ENCODE data around the gene PRDX6. TPM values are rescaled to one million over a fixed set of nuclear protein-coding genes. Genes with fewer than 3 reads are reported as not detected.

The PRDX6 gene
- polyA plus RNA-seq, 4 donors = 125 to 233 (median 200) TPM

DNA sequence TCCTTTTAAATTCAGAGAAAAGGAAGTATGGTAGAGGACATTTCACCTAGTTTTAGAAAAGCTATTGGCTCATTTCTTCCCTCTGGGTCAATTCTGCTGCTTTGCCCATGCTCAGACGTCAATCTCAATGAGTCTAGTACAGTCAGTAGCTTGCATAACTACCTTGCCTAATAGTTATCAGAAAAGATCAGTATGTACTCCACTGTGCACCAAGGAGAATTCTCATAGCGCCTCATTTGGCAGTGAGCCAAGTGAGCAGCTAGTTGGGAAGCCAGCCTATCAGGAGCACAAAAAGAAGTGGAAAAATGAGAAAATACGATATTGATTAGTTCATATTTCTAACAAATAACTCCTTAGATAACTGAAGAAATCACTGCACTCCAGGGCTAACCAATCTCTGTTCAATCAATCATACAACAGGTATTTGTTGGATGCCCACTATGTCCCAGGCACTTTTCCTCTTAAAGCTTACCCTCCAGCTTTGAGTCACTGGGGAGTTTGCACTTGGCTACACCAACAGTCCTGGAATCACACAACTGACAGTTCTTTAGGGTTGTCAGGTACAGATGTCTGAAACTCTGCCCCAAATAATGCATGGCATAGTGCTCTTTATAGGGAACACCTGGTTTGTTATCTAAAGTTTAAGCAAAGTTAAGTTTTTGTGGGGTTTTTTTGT lies 50.2 kb downstream of the PRDX6 start:
- no peaks in the 10 kb centered on the region for H3K27me3 ChIP-seq (ENCODE audit: control insufficient read depth in 3 of 3, insufficient read depth in 3 of 3, low read length in 3 of 3)
- FAIRE-seq (no peak), DNase-seq (peak in 1 of 2 donors; percentile 38)
- H3K9me3 ChIP-seq (ENCODE audit: control insufficient read depth in 2 of 2, insufficient read depth in 1 of 2, low read depth in 1 of 2, low read length in 1 of 2) = no peaks in the 10 kb centered on the region
- H3K4me3 ChIP-seq (ENCODE audit: low read depth in 1 of 3, low read length in 3 of 3) = no peak overlapping the region
- WGBS, 3 donors = 38 to 50% (median 43%) methylated on average over 3 of the region's 3 CpGs
- H3K4me1 ChIP-seq (ENCODE audit: control insufficient read depth in 3 of 3, insufficient read depth in 2 of 3, low read depth in 1 of 3, low read length in 2 of 3) = no peaks in the 10 kb centered on the region
- no peaks in the 10 kb centered on the region for H3K36me3 ChIP-seq (ENCODE audit: control insufficient read depth in 3 of 3, insufficient read depth in 2 of 3, low read depth in 1 of 3, low read length in 3 of 3)
- no peak overlapping the region for H3K27ac ChIP-seq (ENCODE audit: low read depth in 1 of 3, low read length in 2 of 3)

DNA sequence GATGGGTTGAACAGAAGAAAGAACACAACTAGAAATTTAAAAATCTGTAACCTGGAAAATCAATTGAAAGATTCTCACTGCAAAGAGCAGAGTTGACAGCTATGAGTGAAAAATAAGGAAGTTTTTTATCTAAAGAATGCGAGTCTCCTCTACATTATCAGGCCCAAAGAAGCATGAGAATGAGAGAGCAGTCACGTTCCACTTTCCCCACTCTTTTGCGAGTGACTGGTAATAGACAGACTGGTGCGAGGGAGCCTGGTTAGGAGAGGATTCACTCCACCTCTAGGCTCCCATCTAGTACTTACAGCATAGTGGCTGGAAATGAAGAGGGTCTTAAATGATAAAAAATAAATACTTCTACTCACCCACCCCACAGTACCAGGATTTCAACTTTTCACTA lies 52.0 kb downstream of the PRDX6 start:
- WGBS, 3 donors = 63 to 72% (median 71%) methylated on average over 4 of the region's 4 CpGs
- Histone ChIP-seq H3K27ac (ENCODE audit: low read depth in 1 of 3, low read length in 2 of 3) (no peak overlapping the region), H3K36me3 (ENCODE audit: control insufficient read depth in 3 of 3, insufficient read depth in 2 of 3, low read depth in 1 of 3, low read length in 3 of 3) (no peaks in the 10 kb centered on the region), H3K4me3 (ENCODE audit: low read depth in 1 of 3, low read length in 3 of 3) (no peak overlapping the region), H3K4me1 (ENCODE audit: control insufficient read depth in 3 of 3, insufficient read depth in 2 of 3, low read depth in 1 of 3, low read length in 2 of 3) (no peaks in the 10 kb centered on the region), H3K9me3 (ENCODE audit: control insufficient read depth in 2 of 2, insufficient read depth in 1 of 2, low read depth in 1 of 2, low read length in 1 of 2) (no peaks in the 10 kb centered on the region), H3K27me3 (ENCODE audit: control insufficient read depth in 3 of 3, insufficient read depth in 3 of 3, low read length in 3 of 3) (no peaks in the 10 kb centered on the region)
- DNase-seq (no peak), FAIRE-seq (no peak)

DNA sequence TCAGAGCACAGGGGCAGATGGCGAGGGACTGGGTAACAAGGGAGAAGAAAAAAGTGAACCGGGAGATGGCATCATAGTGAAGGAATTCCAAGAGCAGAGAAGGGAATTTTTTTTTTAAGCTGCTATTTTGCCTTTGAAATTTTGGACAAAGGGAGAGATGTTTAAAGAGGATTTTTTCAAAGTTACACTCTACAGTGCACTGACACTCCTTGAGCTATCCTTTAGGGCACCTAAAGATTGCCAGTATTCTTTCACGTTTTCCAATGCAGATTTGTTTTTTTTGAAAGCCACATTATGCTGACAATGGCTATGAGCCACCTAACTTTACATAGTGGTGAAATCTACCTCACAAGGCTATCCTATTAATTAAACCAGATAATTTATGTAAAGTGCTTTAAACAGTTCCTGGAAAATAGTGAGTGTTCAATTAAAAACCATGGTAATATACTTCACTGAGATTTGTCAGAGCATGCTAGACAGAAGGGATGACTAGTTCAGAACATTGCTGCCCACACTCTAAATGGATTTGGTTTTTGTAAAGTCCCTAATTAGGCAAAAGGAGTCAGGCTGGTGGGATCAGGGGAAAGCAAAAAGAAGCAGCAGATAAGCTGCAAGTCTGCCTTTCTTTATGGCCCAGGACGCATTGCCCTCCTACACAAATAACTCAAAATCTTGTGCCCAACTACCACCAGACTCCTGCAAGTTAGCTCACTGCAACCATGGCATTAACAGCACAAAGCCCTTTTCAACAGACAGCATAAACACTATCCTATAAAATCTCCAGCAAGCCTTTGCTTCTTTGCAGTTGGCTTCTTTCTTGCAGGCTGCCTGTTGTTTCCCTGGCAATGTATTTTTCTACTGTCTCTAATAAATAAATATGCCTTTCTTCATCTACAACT lies 53.9 kb downstream of the PRDX6 start:
- H3K9me3 ChIP-seq (ENCODE audit: control insufficient read depth in 2 of 2, insufficient read depth in 1 of 2, low read depth in 1 of 2, low read length in 1 of 2) = no peaks in the 10 kb centered on the region
- DNase-seq = no peak
- 78 to 79% (median 78%) methylated on average over 4 of the region's 4 CpGs for WGBS, 3 donors
- H3K4me3 ChIP-seq (ENCODE audit: low read depth in 1 of 3, low read length in 3 of 3) = no peak overlapping the region
- no peaks in the 10 kb centered on the region for H3K27me3 ChIP-seq (ENCODE audit: control insufficient read depth in 3 of 3, insufficient read depth in 3 of 3, low read length in 3 of 3)
- no peak overlapping the region for H3K27ac ChIP-seq (ENCODE audit: low read depth in 1 of 3, low read length in 2 of 3)
- H3K36me3 ChIP-seq (ENCODE audit: control insufficient read depth in 3 of 3, insufficient read depth in 2 of 3, low read depth in 1 of 3, low read length in 3 of 3) = no peaks in the 10 kb centered on the region
- no peak for FAIRE-seq
- no peaks in the 10 kb centered on the region for H3K4me1 ChIP-seq (ENCODE audit: control insufficient read depth in 3 of 3, insufficient read depth in 2 of 3, low read depth in 1 of 3, low read length in 2 of 3)

DNA sequence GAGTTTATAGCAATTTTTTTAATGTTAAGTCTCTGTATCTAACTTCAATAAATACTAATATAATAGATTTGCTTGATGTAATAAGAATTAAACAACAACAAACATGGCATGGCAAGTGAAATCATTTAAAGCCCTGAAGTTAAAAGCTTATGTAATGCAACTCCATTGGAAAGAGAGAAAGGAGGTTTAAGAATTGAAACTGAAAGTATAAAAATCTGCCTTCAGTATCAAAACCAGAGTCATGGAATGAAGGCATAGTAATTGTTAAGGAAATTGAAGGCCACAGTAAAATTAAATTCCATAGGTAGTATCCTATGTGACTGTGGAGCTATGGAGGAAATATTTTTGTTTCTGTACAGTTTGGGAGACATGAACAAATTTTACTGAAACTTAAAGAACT lies 55.1 kb downstream of the PRDX6 start:
- Histone ChIP-seq H3K36me3 (ENCODE audit: control insufficient read depth in 3 of 3, insufficient read depth in 2 of 3, low read depth in 1 of 3, low read length in 3 of 3) (no peaks in the 10 kb centered on the region), H3K4me3 (ENCODE audit: low read depth in 1 of 3, low read length in 3 of 3) (no peak overlapping the region), H3K9me3 (ENCODE audit: control insufficient read depth in 2 of 2, insufficient read depth in 1 of 2, low read depth in 1 of 2, low read length in 1 of 2) (no peaks in the 10 kb centered on the region), H3K27me3 (ENCODE audit: control insufficient read depth in 3 of 3, insufficient read depth in 3 of 3, low read length in 3 of 3) (no peaks in the 10 kb centered on the region), H3K4me1 (ENCODE audit: control insufficient read depth in 3 of 3, insufficient read depth in 2 of 3, low read depth in 1 of 3, low read length in 2 of 3) (no peaks in the 10 kb centered on the region), H3K27ac (ENCODE audit: low read depth in 1 of 3, low read length in 2 of 3) (no peak overlapping the region)
- no peak for FAIRE-seq
- no peak for DNase-seq

DNA sequence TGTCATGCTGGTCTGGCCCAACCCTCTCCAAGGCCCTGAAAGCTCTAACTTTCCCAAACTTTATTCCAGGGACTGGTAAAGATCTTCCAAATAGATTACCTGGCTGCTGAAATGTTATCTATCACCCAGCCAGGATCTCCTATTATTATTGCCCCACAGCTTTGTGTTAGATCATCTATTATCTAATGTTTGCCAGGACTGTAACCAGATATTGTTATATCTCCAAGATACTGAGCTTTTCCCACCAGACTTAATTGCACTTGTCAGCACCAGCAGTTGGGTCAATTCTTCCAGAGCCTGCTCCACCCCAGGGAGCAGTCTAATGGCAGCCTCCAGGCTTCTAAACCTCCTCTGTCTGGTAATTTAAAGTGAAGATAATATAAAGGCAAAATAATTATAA lies 59.1 kb downstream of the PRDX6 start:
- no peaks in the 10 kb centered on the region for H3K9me3 ChIP-seq (ENCODE audit: control insufficient read depth in 2 of 2, insufficient read depth in 1 of 2, low read depth in 1 of 2, low read length in 1 of 2)
- H3K36me3 ChIP-seq (ENCODE audit: control insufficient read depth in 3 of 3, insufficient read depth in 2 of 3, low read depth in 1 of 3, low read length in 3 of 3) = no peaks in the 10 kb centered on the region
- no peaks in the 10 kb centered on the region for H3K27me3 ChIP-seq (ENCODE audit: control insufficient read depth in 3 of 3, insufficient read depth in 3 of 3, low read length in 3 of 3)
- FAIRE-seq (no peak), DNase-seq (no peak)
- H3K27ac ChIP-seq (ENCODE audit: low read depth in 1 of 3, low read length in 2 of 3) = no peak overlapping the region
- H3K4me1 ChIP-seq (ENCODE audit: control insufficient read depth in 3 of 3, insufficient read depth in 2 of 3, low read depth in 1 of 3, low read length in 2 of 3) = no peaks in the 10 kb centered on the region
- H3K4me3 ChIP-seq (ENCODE audit: low read depth in 1 of 3, low read length in 3 of 3) = no peak overlapping the region

Other genes starting within 250 kb of the PRDX6 start
- gene SLC9C2, start 125.7 kb downstream of the PRDX6 start, polyA plus RNA-seq = under 1 TPM in 1 of 4 donors, not detected in 3; 0.06 TPM
- not detected for gene TEX50, start 158.0 kb downstream of the PRDX6 start, polyA plus RNA-seq
- under 1 TPM in 2 of 4 donors, not detected in 2; 0.13 to 0.24 TPM for gene ANKRD45, start 192.5 kb downstream of the PRDX6 start, polyA plus RNA-seq
- gene KLHL20, start 237.6 kb downstream of the PRDX6 start, polyA plus RNA-seq = 10 to 100 TPM in 1 of 4 donors, 1 to 10 TPM in 3; 6.9 to 14.3 (median 8.6) TPM

Data from small intestine (tissue), 7 donors.